HG03060 (cell line): ENCODE results near the gene PIH1D1.

Experiments
- ATAC-seq: cut with Tn5 transposase; IDR thresholded peaks from one replicate; pipeline ENCODE4 v1.9.1; 2021; ENCODE audit warnings: low read depth, moderate number of reproducible peaks; ENCODE audit not compliant: unreplicated experiment

PIH1D1 gene

DNA sequence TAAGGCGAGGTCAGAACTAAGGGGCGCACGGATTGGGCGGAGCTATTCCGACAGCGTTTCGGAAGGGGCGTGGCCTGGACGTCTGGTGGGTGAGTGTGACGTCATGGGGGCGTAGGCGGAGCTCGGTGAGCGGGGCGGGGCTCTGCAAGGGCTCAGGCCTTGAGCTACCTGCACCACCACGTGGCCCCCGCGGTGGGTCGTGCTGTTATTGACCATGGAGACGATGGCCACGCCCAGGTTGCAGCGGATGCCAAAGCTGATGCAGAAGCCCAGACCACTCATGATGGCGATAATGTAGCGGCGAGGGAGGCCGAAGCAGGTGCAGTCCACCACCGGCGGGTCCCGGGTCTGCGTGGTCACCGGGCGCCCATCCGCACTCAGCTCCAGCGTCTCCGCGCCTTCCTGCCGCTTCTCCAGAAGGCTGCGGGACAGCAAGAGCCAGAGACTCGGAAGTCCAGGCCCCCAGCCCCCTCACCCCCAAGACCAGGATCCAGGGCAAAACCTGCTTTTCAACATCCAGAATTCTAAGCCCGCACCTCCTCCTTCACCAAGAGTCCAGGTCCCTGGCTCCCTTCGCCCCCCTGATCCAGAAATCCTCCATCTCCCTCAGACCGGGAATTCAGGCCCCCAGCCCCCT lies 15.1 kb downstream of the PIH1D1 start:
- no peak for ATAC-seq

DNA sequence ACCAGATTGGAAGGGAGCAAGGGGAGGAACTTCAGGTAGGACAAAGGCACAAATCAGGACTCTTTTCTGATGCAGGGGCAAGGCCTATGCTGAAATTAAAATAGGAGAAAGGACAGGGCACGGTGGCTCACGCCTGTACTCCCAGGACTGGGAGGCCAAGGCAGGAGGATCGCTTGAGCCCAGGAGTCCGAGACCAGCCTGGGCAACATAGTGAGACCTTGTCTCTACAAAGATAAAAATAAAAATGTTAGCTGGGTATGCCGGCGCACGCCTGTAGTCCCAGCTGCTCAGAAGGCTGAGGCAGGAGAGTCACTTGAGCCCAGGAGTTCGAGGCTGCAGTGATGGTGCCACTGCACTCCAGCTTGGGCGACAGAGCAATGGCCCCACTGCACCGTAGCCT lies 15.9 kb downstream of the PIH1D1 start:
- no peak for ATAC-seq

DNA sequence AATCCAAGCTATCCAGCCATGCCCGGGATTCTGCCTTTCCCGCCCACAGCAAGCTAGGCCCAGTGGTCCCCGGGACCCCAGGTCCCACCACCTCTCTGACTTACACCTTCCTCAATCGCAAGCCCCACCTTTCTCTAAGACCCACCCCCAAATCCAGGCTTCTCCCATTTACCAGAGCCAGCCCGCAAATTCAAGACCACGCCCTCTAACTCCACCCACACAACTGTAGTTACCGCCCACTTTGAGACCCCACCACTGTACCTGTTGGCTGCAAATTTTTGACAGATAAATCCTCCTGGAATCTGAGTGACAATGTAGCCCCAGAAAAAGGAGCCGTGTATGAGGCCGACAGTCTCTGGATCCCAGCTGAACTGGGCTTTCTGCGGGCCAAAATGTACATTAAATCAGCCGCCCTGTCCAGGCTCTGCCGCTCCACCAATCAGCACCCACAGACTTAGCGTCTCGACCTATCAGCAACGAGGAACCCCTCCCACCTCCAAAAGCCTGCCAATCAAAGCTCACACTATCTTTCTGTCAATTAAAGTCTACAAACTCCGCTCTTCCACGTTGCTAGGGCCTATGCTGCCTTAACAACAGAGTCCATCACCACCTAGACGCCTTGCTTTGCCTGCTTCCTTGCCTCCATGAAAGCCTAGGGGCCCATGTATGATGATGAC lies 16.6 kb downstream of the PIH1D1 start:
- no peak for ATAC-seq

DNA sequence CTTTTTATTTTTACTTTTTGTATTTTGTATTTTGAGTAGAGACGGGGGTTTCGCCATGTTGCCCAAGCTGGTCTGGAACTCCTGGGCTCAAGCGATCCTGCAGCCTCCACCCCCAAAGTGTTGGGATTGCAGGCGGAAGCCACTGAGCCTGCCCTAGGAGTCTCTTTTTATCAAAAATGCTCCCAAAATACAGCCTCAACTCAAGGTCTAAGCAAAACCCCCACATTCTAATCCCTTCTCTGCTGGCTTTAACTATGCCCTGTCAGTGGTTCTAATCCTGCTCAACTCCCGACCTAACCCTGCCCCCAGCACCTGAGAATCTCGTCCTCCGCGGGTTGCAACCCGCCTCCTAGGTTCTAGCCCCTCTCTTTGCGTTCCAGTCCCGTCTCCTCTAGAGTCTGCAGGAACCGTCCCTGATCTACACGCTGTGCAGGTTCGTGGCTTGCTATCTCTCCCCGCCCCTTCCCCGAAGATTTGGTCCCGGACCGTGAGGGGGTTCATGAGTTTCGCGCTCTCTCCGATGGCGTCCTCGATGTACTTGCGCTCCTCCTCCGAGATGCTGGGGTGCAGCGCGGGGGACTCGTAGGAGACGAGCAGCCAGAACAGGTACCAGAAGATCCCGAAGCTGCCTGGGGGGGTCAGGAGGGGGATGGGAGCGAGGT lies 18.2 kb downstream of the PIH1D1 start:
- no peak for ATAC-seq

DNA sequence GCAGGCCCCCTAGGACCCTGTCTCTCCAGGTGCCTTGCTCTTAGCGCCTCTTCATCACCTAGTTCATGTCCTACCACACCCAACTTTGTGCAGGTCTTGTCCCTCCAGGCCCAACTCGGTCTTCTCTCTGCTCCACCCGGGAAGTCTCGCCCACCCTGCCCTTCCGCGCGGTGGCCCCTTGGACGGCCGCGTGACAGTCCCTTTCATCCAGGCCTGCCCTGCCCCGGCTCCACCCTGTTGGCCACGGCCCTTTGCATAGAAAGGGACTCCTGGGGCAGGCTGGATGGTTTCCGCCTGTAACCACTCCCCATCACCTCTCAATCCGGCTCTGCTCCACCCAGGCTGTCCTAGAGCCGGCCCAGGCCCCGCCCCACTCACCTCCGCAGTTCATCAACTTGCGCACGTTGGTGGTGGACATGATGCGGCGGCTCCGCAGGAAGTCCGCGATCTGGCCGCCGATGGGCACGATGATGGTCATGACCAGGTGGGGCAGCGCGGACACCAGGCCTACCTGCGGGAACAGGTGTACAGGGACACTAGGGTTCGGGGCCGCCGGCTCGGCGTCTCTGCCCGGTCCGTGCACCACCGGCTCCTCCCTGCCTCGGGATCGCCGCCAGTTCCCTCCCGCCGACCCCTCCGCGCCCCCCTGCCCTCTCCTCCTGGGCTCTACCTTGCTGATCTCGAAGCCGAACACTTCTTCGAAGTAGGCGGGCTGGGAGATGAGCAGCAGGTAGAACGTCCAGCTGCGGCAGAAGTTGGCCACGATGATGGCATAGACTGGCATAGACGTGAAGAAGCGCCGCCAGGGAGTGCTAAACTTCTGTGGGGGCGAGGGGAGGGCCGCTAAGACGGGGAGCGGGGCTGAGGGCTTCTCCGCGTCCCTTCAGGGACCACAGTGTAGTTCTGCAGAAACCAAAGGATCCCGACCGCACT lies 19.2 kb downstream of the PIH1D1 start:
- ATAC-seq: no peak

DNA sequence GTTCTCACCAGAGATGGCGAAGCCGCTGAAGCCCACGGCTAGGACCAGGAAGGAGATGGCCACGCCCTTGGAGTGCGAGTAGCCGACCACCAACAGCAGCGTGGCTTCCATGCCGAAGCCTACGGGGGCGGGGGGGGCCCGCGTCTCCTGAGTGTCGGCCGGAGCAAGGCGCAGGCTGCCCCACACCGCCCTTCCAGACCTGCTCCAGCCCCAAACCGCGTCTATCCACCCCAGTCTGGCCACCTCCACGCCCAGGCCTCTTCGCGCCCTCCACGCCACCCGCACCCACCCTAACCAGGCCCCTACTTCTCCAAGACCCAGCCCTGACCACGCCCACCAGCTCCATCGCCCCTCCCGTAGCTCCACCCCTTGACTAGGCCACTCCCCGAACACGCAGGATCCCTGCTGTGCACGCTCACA lies 20.3 kb downstream of the PIH1D1 start:
- no peak for ATAC-seq

DNA sequence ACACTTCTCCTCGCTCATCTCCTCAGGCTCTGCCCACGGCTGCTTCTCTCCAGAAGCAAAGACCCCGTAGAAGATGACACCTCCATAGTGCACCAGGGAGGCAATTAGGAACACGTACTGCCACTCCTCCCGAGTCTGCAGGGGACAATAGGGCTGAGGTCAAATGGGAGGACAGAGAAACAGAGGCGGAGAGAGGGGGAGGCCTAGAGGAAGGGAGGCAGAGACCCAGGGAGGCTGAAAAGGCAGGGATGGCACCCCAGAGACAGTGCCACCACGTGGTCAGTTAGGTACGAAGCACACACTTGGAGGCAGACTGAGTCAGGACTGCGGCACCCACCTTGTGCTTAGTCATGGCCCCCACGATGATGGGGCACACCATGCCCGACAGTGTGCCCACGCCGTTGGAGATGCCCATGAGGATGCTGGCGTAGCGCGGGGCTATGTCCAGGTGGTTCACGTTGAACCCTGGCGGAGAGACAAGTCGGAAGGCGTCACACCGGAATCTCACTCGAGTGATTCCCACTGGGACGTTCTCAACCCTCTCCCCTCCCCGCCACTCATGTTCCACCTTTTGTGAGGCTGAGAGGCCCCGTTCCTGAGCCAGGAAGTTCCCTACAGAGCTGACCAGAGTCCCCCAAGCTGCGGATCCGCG lies 20.8 kb downstream of the PIH1D1 start:
- ATAC-seq: no peak

DNA sequence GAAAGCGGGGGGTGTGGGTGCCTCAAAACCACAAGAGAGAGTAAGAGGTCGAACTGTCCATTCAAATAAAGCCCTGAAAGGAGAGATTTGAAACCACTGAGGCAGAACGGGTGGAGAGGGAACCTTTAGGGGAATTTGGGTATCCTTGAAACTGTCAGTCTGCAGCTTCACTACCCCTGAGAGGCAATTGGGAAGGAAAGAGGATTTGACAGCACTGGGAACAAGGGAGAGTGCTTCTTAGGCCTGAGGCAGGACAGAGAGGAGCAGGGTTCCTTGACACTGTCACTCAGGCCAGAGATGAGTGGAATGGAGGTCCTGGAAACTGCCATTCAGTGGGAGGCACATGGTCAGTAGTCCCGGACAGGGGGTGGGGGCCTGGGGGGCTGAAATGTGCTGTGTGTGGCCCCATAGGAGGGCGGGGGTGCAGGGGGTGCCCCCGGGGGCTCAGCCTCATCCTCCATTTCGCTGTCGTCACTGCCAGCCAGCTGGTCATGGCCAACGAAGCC lies 21.4 kb downstream of the PIH1D1 start:
- ATAC-seq: no peak

DNA sequence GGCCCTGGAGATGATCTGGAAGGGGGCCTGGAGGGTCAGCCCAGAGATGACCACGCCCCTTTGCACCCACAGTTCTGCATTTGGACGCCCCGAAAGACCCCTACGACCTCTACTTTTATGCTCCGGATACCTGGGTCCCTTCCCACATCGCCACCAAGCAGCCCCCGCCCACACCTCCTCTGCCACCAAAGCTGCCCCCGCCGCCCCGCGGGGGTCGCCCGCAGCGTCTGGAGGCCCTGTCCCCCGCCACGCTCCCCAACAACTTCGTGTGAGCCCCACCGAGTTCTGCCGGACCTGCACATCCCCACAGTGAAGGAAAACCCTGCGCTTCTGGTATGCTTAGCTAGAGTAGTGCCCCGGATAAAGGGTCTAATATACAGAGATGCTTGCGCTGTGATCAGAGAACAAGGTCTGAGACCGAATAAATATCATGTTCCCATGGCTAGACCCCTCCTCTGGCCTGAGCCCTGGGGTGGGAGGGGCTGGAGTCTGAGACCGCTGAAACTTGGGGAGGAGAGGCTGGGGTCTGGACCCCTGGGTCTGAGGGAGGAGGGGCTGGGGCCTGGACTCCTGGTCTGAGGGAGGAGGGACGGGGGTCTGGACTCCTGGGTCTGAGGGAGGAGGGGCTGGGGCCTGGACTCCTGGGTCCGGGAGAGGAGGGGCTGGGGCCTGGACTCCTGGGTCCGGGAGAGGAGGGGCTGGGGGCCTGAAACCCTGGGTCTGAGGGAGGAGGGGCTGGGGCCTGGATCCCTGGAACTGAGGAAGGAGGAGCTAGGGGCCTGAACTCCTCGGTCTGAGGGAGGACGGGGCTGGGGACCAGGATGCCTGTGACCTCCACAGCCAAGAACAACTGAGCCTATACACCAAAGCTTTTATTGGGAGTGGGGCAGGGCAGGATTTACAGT lies 22.8 kb downstream of the PIH1D1 start:
- ATAC-seq: no peak

DNA sequence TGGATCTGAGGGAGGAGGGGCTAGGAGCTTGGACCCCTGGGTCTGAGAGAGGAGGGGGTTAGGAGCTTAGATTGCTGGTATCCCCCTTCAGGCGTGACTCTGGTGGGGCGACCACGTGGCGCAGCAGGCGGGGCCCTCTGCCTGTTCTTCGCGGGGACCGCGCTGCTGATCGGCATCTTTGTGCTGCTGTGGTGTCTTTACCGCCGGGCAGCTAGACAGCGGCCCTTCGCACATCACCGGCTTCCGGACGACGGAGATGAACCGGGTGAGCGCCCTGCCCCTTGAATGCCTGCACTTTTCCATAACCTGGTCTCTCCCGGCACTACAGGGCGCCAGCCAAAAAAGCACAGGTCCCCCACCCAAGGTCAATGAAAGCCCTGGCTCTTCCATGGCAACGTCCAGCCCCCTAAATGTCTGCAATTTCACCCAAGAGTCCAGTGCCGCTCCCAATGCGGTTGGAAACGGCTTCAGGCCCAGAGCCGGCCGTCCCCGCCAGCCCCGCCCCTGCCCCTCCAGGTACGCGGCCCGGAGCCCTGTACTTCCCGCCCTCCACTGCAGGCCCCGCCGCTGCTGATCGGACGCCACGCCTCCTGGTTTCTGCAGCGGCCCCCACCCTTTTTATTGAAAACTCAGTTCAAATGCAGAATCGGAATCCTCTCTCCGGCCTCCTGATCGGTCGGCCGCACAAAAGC lies 23.6 kb downstream of the PIH1D1 start:
- no peak for ATAC-seq

DNA sequence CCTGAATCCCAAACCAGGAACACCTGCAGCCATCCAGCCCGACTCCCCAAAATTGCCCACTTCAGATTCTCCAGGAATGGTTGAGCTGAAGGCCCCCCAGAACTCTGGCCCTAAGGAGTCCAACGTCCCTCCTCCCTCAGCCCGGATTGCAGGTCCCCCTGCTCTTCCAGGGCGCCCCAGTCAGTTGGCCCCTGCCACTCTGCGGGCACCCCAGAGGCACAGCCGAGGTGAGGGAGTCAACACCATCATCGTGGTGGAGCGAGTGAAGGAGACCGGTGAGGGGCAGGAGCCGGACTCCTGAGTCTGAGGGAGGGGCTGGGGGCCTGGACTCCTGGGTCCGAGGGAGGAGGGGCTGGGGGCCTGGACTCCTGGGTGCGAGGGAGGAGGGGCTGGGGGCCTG lies 24.3 kb downstream of the PIH1D1 start:
- no peak for ATAC-seq

DNA sequence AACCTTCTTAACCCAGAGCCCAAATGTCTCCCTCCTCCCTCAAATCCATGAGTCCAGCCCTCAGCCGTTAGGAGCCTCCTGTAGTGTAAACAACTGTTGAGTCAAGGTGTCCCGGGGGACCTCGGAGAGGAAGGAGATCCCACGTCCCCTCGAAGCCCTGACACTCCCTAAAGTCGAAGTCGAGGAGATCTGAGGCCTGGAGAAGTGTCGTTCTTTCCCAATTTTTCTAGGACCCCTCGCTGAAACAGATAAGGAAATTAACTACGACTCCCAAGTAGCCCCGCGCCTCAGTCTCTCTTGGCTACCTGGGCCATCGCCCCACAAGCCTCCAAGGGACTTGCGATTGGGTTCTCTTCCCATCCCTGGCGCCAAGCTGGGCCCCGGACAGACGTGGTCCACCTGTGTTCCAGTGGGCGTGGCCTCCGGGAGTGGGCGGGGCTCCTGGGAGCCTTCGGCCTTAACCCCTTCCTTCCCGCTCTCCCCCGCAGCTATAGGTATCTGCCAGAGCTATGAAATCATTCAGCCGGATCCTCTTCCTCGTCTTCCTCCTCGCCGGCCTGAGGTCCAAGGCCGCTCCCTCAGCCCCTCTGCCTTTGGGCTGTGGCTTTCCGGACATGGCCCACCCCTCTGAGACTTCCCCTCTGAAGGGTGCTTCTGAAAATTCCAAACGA lies 25.6 kb downstream of the PIH1D1 start:
- ATAC-seq: no peak

DNA sequence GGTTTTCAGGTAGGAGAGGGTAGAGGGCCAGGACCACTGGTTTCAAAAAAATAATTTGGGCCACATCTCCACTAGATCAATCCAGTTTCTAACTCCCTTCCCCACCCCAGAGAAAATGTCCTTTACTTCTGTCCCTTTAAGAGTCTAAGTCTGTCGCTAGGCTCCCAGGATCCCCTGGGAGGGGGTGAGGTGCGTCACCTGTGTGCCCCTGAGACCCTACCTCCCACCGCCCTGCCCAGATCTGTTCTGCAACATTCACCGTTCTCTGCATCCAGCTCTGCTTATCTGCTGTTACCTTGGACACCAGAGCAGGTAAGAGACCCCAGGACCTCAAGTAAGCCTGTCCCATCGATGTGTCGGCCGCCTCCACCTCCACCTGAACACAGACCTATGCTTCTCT lies 26.4 kb downstream of the PIH1D1 start, which contains the start of gene GFY:
Gene GFY (plus strand): TSS at position 211 of the 400 bp plus-strand sequence. CDS start 1,043 bp downstream, outside the sequence.
- no peak for ATAC-seq

DNA sequence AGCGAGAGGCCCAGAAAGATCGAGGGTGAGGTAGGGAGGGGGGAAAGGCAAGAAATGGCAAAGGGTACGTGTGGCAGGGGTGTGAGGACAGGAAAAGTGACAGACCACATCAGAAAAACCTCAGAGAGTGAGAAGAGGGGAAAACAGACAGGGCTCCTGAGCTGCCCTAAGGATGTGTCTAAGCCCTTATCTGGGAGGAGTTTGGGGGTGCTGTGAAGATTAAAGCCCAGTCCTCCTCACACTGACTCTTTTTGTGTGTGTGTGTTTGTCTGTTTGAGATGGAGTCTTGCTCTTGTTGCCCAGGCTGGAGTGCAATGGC lies 27.7 kb downstream of the PIH1D1 start:
- no peak for ATAC-seq

DNA sequence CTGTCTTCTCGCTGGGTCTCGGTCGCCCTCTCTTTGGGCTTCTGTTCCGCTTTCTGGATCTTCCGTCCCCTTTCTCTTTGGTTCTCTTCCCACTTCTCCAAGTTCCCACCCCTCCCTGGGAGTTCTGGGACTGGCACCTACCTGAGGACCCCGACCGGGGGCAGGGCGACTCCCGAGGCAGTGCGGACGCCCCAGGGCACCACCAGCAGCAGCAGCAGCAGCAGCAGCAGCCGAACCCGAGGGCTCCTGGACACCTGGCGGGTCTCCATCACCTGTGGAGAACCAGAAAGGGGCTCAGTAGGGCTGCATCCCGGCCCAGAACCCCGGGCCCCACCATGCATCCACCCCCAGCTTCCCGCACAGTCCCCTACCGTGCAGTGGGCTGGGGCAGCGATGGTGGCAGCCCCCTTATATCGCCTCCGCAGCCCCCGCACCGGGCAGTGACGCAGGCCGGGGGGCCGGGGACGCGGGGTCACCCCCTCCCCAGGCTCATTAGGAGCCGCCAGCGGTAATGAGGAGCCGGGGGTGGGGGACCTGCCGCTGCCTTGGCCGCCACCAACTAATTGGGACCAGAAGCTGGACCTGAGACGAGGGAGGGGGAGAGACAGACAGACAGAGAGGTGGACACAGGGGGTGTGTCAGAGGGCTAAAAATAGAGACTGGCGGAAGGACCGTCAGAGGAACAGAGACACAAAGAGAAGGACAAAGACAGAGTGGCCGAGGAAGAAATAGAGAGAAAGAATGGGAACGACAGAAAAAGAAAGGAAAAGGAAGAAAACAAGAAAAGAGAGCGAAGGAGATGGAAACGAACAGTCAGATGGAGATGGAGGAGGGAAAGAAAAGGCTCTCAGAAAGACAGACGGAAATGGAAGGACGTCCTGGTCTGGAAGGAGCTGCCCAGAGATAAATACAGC lies 28.3 kb downstream of the PIH1D1 start, which contains the start of gene PTH2:
Gene PTH2 (minus strand): TSS at position 371 of the 914 bp plus-strand sequence. CDS start 102 bp downstream, at position 269.
- no peak for ATAC-seq

DNA sequence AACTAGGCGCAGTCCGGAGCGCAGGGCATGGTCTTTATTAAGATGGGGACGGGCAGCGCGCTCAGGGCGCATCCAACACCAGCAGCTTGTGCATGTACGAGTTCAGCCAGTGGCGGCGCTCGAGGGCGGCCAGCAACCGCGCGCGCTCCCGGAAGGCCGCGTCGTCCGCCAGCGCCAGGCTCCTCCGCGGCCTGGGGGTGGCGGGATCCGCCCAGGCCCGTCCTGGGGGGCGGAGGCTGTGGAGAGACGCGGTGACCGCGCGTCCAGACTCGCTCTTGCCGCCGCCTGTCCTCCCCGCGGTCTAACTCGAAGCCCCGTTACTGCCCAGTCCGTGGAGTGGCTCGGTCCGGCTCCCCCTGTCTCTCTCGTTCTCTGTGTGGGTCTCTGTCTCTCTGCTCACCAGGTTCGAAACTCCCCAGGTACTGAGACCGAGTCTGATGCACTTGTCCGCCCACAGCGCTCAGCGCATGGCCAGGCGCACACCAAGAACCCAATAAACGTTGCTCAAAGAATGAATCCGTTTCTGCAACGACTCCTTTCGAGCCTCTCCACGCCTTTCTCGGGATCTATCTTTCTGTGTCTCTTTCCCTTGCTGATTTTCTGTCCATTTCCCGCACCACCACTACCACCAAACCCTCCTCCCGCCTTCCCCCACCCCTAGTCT lies 29.1 kb downstream of the PIH1D1 start:
- no peak for ATAC-seq

DNA sequence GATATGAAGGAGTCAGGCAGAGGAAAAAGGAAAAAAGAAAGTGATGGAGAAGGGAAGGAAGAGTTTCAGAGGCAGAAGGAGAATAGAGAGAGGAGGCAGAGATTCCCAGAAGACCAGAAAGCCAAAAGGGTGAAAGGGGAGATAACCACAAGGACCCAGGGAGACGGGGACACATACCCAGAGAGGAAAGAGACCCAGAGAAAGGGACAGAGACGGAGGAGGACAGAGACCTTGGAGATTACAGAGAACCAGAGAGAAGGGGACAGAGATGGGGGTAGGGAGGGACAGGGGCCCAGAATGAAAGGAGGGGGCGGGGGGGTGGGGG lies 29.8 kb downstream of the PIH1D1 start:
- ATAC-seq: no peak
